Activated T-helper 1 cell treated with anti-CD3 and anti-CD28 coated beads, Interleukin-12 subunit alpha, Interleukin-12 subunit beta, Interleukin-2, Interleukin-4 antibody, amounts not matched to agents 30 ng/mL and 10 ng/mL and 1 ng/mL, durations not matched to agents 14 hours and 24 hours and 36 hours (primary cell): ENCODE results near the gene GUCY2F. TPM values are rescaled to one million over a fixed set of nuclear protein-coding genes. Genes with fewer than 3 reads are reported as not detected.
A peak's percentile ranks its signal among the peaks of the same experiment; 100 is the strongest.

Source experiments
- DNase-seq: peaks from one replicate; pipeline ENCODE4 v3.0.0; 2021; ENCODE audit warnings: low spot score
- H3K27ac Mint-ChIP-seq: one replicate; pipeline ENCODE4 v1.8.0; 2021; ENCODE audit warnings: mild to moderate bottlenecking, mixed read lengths
- H3K27me3 Mint-ChIP-seq: one replicate; pipeline ENCODE4 v1.8.0; 2022; ENCODE audit warnings: mild to moderate bottlenecking, moderate library complexity, mixed read lengths; ENCODE audit not compliant: insufficient read depth
- H3K36me3 Mint-ChIP-seq: one replicate; pipeline ENCODE4 v1.8.0; 2021; ENCODE audit warnings: low read depth, mixed read lengths
- H3K4me1 Mint-ChIP-seq: one replicate; pipeline ENCODE4 v1.8.0; 2021; ENCODE audit warnings: low read depth, mixed read lengths
- H3K4me3 Mint-ChIP-seq: one replicate; pipeline ENCODE4 v1.8.0; 2021; ENCODE audit warnings: mild to moderate bottlenecking, moderate library complexity, mixed read lengths
- H3K9me3 Mint-ChIP-seq: one replicate; pipeline ENCODE4 v1.8.0; 2021; ENCODE audit warnings: mixed read lengths
- intact Hi-C: fragments of 100-400 bp; cut with micrococcal nuclease; formaldehyde crosslinking; loops from one replicate; pipeline ENCODE4 v1.15.1; 2024
- total RNA-seq: library from RNA; stranded (reverse); gene quantifications from 2 replicates; pipeline ENCODE4 v1.2.3, GENCODE V29; 2022

The GUCY2F gene
- total RNA-seq: not detected in 2 replicates

DNA sequence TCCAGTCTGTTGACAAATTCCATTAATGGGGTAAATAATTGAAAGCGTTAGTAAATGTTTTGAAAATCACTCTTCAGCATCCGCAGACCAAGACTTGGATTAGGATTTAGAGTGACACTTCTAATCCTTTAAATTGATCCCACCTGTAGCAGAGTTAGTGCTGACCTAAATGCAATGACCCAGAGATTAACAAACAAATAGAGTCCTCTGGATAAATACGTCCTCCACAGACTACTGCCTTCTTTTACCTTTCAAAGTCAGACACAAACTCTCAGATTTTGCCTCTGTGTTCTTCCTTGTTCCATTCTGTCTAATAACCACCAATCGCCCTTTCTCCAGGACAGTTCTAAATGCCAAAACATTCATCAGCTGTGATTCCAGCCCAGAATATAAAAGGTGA, at the start of gene GUCY2F:
Gene GUCY2F, minus strand, starts transcription at position 101 of the 400 bp plus-strand sequence. CDS start 6,150 bp downstream, outside the sequence.
- DNase-seq: no peak
- Mint-ChIP-seq H3K27me3 (no peaks in the 10 kb centered on the region), H3K36me3 (no peaks in the 10 kb centered on the region), H3K4me3 (no peak within 1 kb of the TSS), H3K9me3 (no peaks in the 10 kb centered on the region), H3K27ac (no peak within 1 kb of the TSS), H3K4me1 (no peaks in the 10 kb centered on the region)
- intact Hi-C loops: loop anchor here (10.0 kb wide), 1 partner anchor 663 kb away; no protein-coding TSS in a partner anchor

DNA sequence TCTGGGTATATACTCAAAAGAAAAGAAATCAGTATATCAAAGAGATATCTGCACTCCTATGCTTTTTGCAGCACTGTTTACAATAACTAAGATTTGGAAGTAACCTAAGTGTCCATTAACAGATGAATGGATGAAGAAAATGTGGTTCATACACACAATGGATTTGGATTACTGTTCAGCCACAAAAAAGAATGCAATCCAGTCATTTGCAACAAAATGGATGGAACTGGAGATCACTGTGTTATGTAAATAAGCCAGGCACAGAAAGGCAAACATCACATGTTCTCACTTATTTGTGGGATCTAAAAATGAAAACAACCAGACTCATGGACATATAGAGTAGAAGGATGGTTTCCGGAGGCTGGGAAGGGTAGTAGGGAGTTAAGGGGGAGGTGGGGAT, 37.1 kb upstream of the GUCY2F start:
- Mint-ChIP-seq H3K27me3 (peaks cover 3% of the 10 kb centered on the region), H3K27ac (no peak overlapping the region), H3K36me3 (no peaks in the 10 kb centered on the region), H3K4me1 (no peaks in the 10 kb centered on the region), H3K4me3 (no peak overlapping the region), H3K9me3 (no peaks in the 10 kb centered on the region)
- no peak for DNase-seq
- intact Hi-C loops: no loop called here

DNA sequence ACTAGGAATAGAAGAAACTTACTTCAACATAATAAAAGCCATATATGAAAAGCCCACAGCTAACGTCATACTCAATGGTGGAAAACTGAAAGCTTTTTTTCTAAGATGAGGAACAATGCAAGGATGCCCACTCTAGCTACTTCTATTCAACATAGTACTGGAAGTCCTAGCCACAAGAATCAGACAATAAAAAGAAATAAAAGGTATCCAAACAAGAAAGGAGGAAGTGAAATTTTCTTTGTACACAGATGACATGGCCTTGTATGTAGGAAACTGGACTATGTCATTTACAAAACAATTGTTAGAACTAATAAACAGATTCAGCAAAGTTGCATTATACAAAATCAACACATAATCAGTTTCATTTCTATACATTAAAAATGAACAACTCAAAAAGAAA, 29.2 kb upstream of the GUCY2F start:
- Mint-ChIP-seq H3K9me3 (no peaks in the 10 kb centered on the region), H3K27me3 (peaks cover 16% of the 10 kb centered on the region), H3K4me1 (no peaks in the 10 kb centered on the region), H3K4me3 (no peak overlapping the region), H3K36me3 (no peaks in the 10 kb centered on the region), H3K27ac (no peak overlapping the region)
- no peak for DNase-seq
- intact Hi-C loops: no loop called here

DNA sequence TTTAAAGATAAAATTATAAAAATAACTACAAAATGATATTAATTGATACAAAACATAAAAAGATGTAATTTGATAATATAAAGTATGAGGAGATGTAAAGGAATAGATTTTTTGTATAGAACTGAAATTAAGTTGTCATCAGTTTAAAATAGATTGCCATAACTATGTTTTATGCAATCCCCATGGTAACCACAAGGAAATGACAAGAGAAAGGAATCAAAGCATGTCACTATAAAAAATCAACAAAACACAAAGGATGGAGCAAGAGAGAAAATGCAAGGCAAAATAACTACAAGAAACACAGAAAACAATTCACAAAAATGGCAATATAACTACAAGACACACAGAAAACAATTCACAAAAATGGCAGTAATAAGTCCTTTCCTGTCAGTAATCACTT, 27.0 kb upstream of the GUCY2F start:
- DNase-seq: no peak
- Mint-ChIP-seq H3K36me3 (no peaks in the 10 kb centered on the region), H3K4me1 (no peaks in the 10 kb centered on the region), H3K27ac (no peak overlapping the region), H3K4me3 (no peak overlapping the region), H3K9me3 (no peaks in the 10 kb centered on the region), H3K27me3 (peaks cover 13% of the 10 kb centered on the region)
- intact Hi-C loops: no loop called here

DNA sequence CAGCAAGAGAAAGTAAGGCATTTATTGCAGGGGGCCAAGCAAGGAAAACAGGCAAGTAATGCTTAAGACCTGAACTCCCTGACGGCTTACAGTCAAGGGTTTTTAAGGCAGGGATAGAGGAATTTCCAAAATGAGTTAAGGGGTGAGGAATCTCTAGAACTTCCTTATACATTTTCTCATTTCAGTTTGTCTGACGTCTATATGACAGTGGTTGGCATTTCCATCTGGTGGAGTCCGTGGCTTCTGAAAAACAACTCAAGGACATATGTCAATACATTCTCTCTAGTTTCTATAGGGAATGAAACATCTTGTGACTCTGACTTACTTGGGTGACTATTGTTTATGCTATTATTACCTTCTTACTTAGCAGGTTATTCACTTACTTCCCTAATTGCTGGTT, 19.3 kb upstream of the GUCY2F start:
- Mint-ChIP-seq H3K27ac (no peak overlapping the region), H3K36me3 (no peaks in the 10 kb centered on the region), H3K9me3 (no peaks in the 10 kb centered on the region), H3K27me3 (peaks cover 6% of the 10 kb centered on the region), H3K4me3 (no peak overlapping the region), H3K4me1 (no peaks in the 10 kb centered on the region)
- DNase-seq: no peak
- intact Hi-C loops: no loop called here

DNA sequence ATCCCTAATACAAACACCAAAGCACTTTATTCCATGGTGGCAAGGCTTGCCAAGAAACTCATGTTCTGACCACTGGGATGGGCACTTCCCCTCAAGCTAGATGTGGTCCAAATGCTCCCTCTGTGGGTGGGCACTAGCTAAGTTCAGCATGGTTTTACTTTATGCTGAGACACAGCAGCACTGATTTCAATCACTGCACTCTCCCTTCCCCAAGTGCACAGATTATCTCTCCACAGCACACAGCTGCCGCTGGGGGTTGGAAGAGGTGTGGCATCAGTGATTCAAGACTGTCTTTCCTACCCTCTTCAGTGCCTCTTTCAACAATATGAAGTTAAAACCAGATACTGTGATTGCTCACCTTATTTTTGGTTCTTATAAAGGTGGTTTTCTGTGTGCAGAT, 16.5 kb upstream of the GUCY2F start:
- H3K27me3 Mint-ChIP-seq: peaks cover 10% of the 10 kb centered on the region
- no peaks in the 10 kb centered on the region for H3K4me1 Mint-ChIP-seq
- H3K36me3 Mint-ChIP-seq: no peaks in the 10 kb centered on the region
- no peak overlapping the region for H3K4me3 Mint-ChIP-seq
- intact Hi-C loops: no loop called here
- H3K9me3 Mint-ChIP-seq: no peaks in the 10 kb centered on the region
- no peak overlapping the region for H3K27ac Mint-ChIP-seq
- DNase-seq: no peak

DNA sequence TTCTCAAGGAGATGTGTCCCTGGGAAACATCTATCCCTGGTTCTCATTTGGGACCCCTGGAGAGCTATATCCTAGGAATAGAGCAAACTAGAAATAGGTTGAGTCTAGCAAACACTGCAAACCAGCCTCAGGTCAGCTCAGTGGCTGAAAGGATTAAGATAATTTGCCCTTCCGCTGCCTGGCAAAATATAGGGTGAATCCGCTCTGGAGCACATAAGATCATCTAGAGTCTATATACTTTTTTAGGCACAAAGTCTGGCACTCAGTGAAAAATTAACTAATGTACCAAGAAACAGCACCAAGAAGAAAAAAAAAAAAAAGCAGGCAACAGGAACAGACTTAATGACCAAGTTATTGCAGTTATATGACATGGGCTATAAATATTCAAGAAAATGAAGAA, 7.3 kb upstream of the GUCY2F start:
- Mint-ChIP-seq H3K27ac (no peak overlapping the region), H3K4me1 (no peaks in the 10 kb centered on the region), H3K9me3 (no peaks in the 10 kb centered on the region), H3K27me3 (peaks cover 2% of the 10 kb centered on the region), H3K36me3 (no peaks in the 10 kb centered on the region), H3K4me3 (no peak overlapping the region)
- no peak for DNase-seq
- intact Hi-C loops: loop anchor here (5.0 to 10.0 kb wide), 2 partner anchors 223 to 656 kb away; no protein-coding TSS in a partner anchor

DNA sequence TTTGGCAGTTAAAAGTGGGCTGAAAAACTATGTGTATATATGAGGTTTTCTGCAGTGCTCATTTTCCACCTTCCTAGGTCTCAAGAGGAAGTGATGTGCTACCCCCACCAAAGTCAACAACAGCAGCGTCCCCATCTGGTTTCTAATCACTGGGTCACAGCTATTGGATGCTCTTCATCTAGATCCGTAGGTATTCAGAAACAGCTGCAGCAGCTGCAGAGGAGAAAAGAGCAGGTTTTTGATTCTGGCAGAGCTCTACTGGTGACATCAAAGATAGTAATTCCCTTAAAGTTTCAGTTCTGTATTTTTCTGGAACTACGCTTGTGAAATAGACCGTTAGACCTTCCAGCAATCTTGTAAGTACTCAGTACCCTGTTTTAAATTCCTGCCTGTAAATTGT, 5.8 kb upstream of the GUCY2F start:
- H3K27me3 Mint-ChIP-seq: no peaks in the 10 kb centered on the region
- DNase-seq: no peak
- H3K36me3 Mint-ChIP-seq: no peaks in the 10 kb centered on the region
- no peak overlapping the region for H3K27ac Mint-ChIP-seq
- intact Hi-C loops: loop anchor here (5.0 to 10.0 kb wide), 2 partner anchors 225 to 657 kb away; no protein-coding TSS in a partner anchor
- H3K4me1 Mint-ChIP-seq: no peaks in the 10 kb centered on the region
- no peak overlapping the region for H3K4me3 Mint-ChIP-seq
- no peaks in the 10 kb centered on the region for H3K9me3 Mint-ChIP-seq

DNA sequence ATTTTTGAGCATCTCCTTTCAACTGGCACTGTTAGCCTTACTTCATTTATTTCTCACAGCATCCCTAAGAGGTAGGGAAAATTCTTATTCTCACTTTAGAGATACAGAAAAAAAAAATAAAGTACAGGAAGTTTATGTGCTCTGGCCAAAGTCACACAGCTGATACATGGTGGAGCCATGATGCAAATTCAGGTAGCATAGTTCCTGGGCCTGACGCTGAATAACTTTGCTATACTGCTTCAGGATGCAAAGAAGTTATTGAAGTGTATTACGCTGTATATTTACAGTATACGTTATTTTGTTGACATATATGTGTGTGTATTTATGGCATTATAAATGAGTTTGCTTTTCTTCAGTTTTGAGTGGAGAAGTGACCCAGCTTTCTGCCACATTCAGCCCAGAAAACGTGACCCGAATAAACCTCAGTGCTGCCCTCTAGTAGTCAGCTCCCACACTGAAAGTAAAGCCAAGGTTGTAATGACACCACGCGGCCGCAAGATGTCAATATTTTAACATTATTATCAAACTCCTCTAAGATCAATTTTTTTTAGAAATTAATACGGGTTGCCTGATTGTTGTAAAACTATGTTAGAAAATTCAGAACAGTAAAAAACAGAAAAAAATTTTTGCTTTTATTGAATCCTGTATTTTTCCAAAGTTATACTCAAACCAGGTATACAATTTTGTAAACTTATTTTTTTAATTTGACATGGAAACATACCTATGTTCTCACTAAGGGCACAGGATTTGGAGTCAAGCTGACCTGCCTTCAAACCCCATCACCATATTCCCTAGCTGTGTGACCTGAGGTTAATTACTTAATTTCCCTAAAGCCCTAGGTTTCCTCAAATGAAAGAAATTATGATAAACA, 3.8 kb upstream of the GUCY2F start:
- intact Hi-C loops: loop anchor here (1.0 to 10.0 kb wide), 5 partner anchors 150 to 659 kb away; no protein-coding TSS in a partner anchor
- peak; percentile 29 for DNase-seq
- H3K27ac Mint-ChIP-seq: no peak overlapping the region
- no peak overlapping the region for H3K4me3 Mint-ChIP-seq
- no peaks in the 10 kb centered on the region for H3K36me3 Mint-ChIP-seq
- H3K9me3 Mint-ChIP-seq: no peaks in the 10 kb centered on the region
- no peaks in the 10 kb centered on the region for H3K27me3 Mint-ChIP-seq
- no peaks in the 10 kb centered on the region for H3K4me1 Mint-ChIP-seq

DNA sequence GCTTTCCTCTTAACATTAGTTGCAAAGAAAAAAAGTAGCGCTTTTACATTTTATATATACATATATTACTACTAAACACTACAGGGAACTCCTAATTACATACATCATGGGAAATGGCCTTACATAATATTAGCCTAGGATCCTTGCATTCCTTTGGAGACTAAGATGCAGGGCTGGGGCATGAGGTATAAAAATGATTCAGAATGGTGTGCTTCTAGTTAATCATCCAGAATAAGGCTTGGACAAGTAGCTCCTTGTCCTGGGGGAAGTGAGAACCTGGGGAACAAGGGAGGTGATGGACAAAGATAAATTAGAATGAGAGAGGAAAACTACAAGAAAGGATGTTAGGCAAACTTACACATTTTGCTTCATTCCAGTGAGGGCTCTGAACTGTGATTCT, 3.0 kb upstream of the GUCY2F start:
- no peaks in the 10 kb centered on the region for H3K4me1 Mint-ChIP-seq
- no peak overlapping the region for H3K4me3 Mint-ChIP-seq
- H3K27ac Mint-ChIP-seq: no peak overlapping the region
- DNase-seq: no peak
- intact Hi-C loops: loop anchor here (1.0 to 10.0 kb wide), 5 partner anchors 150 to 660 kb away; no protein-coding TSS in a partner anchor
- H3K36me3 Mint-ChIP-seq: no peaks in the 10 kb centered on the region
- H3K9me3 Mint-ChIP-seq: no peaks in the 10 kb centered on the region
- H3K27me3 Mint-ChIP-seq: no peaks in the 10 kb centered on the region

DNA sequence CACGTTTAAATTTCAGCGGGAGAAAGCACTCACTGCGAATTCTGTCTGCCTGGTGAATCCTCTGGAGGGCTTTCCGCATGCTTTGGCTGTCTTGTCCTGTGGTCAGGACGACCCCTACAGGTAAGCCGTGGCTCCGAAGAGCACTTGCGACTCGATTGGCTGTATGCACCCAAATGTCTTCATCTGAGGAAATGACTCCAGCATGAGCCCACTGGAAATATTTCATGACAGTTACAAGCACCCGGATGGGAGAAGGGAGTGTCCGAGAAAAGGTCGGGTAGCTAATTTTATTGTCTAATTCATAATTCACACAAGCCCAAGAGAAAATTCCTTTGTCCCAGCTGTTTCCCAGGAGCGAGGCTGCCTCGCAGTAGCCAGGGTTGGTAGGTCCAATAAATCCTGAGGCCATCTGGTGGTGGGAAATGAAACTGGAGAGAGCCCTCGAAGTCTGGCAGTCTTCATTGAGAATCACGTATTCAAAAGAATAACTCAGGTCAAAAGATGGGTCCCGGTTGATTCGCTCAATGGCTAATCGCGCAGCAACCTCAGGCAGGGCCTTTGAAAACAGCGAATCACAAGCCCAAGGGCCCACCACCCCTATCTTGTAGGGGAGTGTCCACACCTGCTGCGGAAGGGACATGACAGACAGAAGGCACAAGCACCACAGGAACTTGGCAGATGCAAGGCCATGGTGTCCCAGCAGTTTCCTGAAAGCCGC, 6.6 kb downstream of the GUCY2F start:
- Mint-ChIP-seq H3K27ac (no peak overlapping the region), H3K4me3 (no peak overlapping the region), H3K4me1 (peaks cover 9% of the 10 kb centered on the region), H3K27me3 (no peaks in the 10 kb centered on the region), H3K36me3 (no peaks in the 10 kb centered on the region), H3K9me3 (no peaks in the 10 kb centered on the region)
- intact Hi-C loops: no loop called here
- DNase-seq: no peak

DNA sequence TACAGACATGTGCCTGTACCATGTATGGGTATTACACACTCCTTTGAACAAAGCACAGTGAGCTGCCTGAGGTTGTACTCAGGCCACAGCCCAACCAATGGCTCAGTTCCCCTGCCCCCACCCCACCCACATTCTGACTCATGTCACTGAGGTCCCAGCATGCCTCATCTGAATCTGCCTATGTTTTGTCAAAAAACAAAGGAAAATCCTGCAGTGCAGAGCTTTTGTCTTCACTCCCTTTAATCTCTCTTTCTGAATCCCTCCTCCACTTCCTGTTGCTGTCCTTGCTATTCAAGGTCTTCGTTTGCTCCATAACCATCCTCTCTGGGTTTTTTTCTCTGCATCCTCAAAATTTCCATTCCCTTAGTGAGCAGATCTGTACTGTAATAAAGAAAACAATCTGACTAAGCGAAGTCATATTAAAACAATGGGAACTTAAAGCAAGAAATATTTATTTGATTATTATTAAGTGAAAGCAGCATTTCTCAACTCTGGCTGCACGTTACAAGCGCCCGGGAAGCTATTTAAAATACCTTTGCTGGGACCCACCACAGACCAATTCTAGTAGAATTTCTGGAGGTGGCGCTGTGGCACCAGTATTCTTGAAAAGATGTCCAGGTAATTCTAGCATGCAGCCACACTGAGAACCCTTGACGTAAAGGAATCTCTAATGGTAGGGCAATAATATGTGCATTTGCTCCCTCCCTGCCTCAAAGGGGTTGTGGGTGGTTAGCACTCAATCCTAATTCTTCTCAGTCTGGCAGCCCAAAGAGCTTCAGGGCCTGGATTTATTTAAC, 8.7 kb downstream of the GUCY2F start:
- H3K4me1 Mint-ChIP-seq: peaks cover 9% of the 10 kb centered on the region
- H3K36me3 Mint-ChIP-seq: no peaks in the 10 kb centered on the region
- H3K27ac Mint-ChIP-seq: peak overlapping the region; percentile 75
- no peak overlapping the region for H3K4me3 Mint-ChIP-seq
- no peak for DNase-seq
- no peaks in the 10 kb centered on the region for H3K27me3 Mint-ChIP-seq
- H3K9me3 Mint-ChIP-seq: no peaks in the 10 kb centered on the region
- intact Hi-C loops: no loop called here
